GM12878 (cell line): ENCODE measurements around the gene ITGAL. TPM values are rescaled to one million over a fixed set of nuclear protein-coding genes. Genes with fewer than 3 reads are reported as not detected.

Source experiments
- ATAC-seq: fragments of 200-7000 bp; cut with Tn5 transposase; 3 replicates; pipeline ENCODE4 v1.9.1; 2020; ENCODE audit warnings: mild to moderate bottlenecking, moderate library complexity
- BruUV-seq: library from RNA; stranded (reverse); fragments of 400-500 nt; replicated peaks from 2 replicates; lab custom pipeline; 2021; lab: Mats Ljungman, UMichigan
- CTCF ChIA-PET: fragments of 300-600 bp; sonication (Branson Sonifier 250); formaldehyde crosslinking; extraction: SDS; loops from one replicate; lab custom pipeline; 2021; ENCODE audit warnings: inconsistent platforms; lab: Yijun Ruan, JAX
- POLR2A ChIA-PET: fragments of 350-600 bp; formaldehyde crosslinking; extraction: SDS; loops from one replicate; lab custom pipeline; 2021; ENCODE audit warnings: inconsistent platforms; lab: Charles Lee
- RAD21 ChIA-PET: fragments of 300-600 bp; sonication (Branson Sonifier 250); formaldehyde crosslinking; loops from one replicate; lab custom pipeline; 2023; ENCODE audit warnings: antibody characterized with exemption; ENCODE audit not compliant: unreplicated experiment; lab: Charles Lee
- SMC1A ChIA-PET: fragments of 300-600 bp; sonication (Branson Sonifier 250); formaldehyde crosslinking; loops from one replicate; lab custom pipeline; 2023; ENCODE audit not compliant: unreplicated experiment, uncharacterized antibody; lab: Charles Lee
- DNase-seq: peaks from one replicate; pipeline ENCODE4 v3.0.0-alpha.2; 2011; ENCODE audit warnings: low read depth, low spot score
- FAIRE-seq: peaks from 3 replicates; lab custom pipeline; 2011; peaks lifted over from hg19 to GRCh38; lab: Jason Lieb, UNC
- H2AFZ ChIP-seq: 2 replicates; pipeline ENCODE4 v1.6.0; 2011; ENCODE audit warnings: low read depth, low read length, control low read depth; ENCODE audit not compliant: control insufficient read depth
- H3K27ac ChIP-seq: 2 replicates; pipeline ENCODE4 v1.5.1; 2011; ENCODE audit warnings: control low read depth; ENCODE audit not compliant: control insufficient read depth, insufficient read depth
- H3K27me3 ChIP-seq, 2 experiments: replicated peaks in 1 of 2; 2 replicates each; pipeline versions ENCODE4 v1.6.0 to v1.6.1; 2011; ENCODE audit warnings: low read length in 1 of 2; ENCODE audit not compliant: control insufficient read depth in 2 of 2, insufficient read depth in 2 of 2
- H3K36me3 ChIP-seq, 2 experiments: 2 replicates each; pipeline ENCODE4 v1.5.1; 2011; ENCODE audit warnings: low read length in 1 of 2; ENCODE audit not compliant: control insufficient read depth in 2 of 2, insufficient read depth in 2 of 2
- H3K4me1 ChIP-seq: 2 replicates; pipeline ENCODE4 v1.6.1; 2011; ENCODE audit warnings: mild to moderate bottlenecking, low read length, moderate library complexity, mixed read lengths; ENCODE audit not compliant: control insufficient read depth, insufficient read depth
- H3K4me2 ChIP-seq: 2 replicates; pipeline ENCODE4 v1.6.0; 2011; ENCODE audit warnings: control low read depth; ENCODE audit not compliant: control insufficient read depth, insufficient read depth
- H3K4me3 ChIP-seq: fragments of 200-600 bp; sonication (generic); 2 replicates; pipeline ENCODE4 v1.5.1; 2016
- H3K79me2 ChIP-seq: 2 replicates; pipeline ENCODE4 v1.6.0; 2011; ENCODE audit warnings: low read length; ENCODE audit not compliant: control insufficient read depth, insufficient read depth
- H3K9ac ChIP-seq: 2 replicates; pipeline ENCODE4 v1.8.0; 2011; ENCODE audit warnings: low read length, control low read depth, mixed read lengths; ENCODE audit not compliant: control insufficient read depth, insufficient read depth
- H3K9me3 ChIP-seq: replicated peaks from 3 replicates; pipeline ENCODE4 v1.5.1; 2011; ENCODE audit warnings: mild to moderate bottlenecking, low read length; ENCODE audit not compliant: control insufficient read depth, insufficient read depth
- H4K20me1 ChIP-seq: 2 replicates; pipeline ENCODE4 v1.6.0; 2011; ENCODE audit not compliant: control insufficient read depth, insufficient read depth
- CBX5 ChIP-seq: sonication (generic); IDR thresholded peaks from 2 replicates; pipeline ENCODE4 v1.6.1; 2016; ENCODE audit warnings: low read depth, moderate library complexity, mild to moderate bottlenecking, inconsistent platforms
- CTCF ChIP-seq, 3 experiments: IDR thresholded peaks in 2 of 3; conservative IDR thresholded peaks in 1 of 3; 2 replicates each; pipeline ENCODE4 v1.5.1; 2011; ENCODE audit warnings: low read depth in 3 of 3, low read length in 3 of 3, mild to moderate bottlenecking in 3 of 3, control low read depth in 2 of 3, moderate library complexity in 2 of 3, inconsistent platforms in 1 of 3, mixed read lengths in 1 of 3; ENCODE audit not compliant: control insufficient read depth in 2 of 3, insufficient read depth in 1 of 3; ENCODE audit errors: extremely low read depth in 1 of 3
- POLR2AphosphoS2 ChIP-seq: IDR thresholded peaks from 2 replicates; pipeline ENCODE4 v1.6.1; 2011; ENCODE audit warnings: low read depth, mild to moderate bottlenecking, low read length, improper control_type of control experiment, moderate library complexity
- RAD21 ChIP-seq: IDR thresholded peaks from 2 replicates; pipeline ENCODE4 v1.6.1; 2011; ENCODE audit warnings: mild to moderate bottlenecking, low read depth, low read length, moderate library complexity; ENCODE audit not compliant: insufficient read depth
- RUNX3 ChIP-seq: IDR thresholded peaks from 2 replicates; pipeline ENCODE4 v1.6.1; 2012; ENCODE audit warnings: low read length, inconsistent platforms
- SMARCA5 ChIP-seq: fragments of 450-650 bp; IDR thresholded peaks from 2 replicates; pipeline ENCODE4 v1.6.1; 2017; ENCODE audit warnings: mild to moderate bottlenecking
- ZNF274 ChIP-seq: IDR thresholded peaks from one replicate; pipeline ENCODE4 v1.8.0; 2011; ENCODE audit not compliant: insufficient read length, insufficient read depth
- WGBS: methylation state at CpG from one replicate; pipeline ENCODE4 v1.1.6; 2016; ENCODE audit warnings: low lambda C conversion rate; ENCODE audit not compliant: insufficient replicate concordance, insufficient coverage; ENCODE audit errors: missing lambda C conversion rate; 5-methylcytosine and 5-hydroxymethylcytosine counted together
- in situ Hi-C: fragments of 300-500 bp; cut with MboI; formaldehyde crosslinking; loops from 9 replicates; pipeline ENCODE4 v1.14.3; 2018; ENCODE audit warnings: mixed read lengths
- intact Hi-C: fragments of 100-400 bp; cut with micrococcal nuclease; formaldehyde crosslinking; loops from one replicate; pipeline ENCODE4 v1.14.2; 2022; ENCODE audit not compliant: unreplicated experiment
- polyA plus RNA-seq, 11 experiments: library from polyadenylated mRNA; depleted of rRNA in 4 of 11; unstranded in 6 of 11; stranded (reverse) in 5 of 11; fragments of >200 nt; fragmentation: Nextera tagmentation in 4 of 11; fragmentation: Illumina TruSeq in 1 of 11; extraction: Ambion mirVana in 4 of 11; extraction: Trizol in 1 of 11; gene quantifications; 1 replicate in 1 of 11; 2 replicates in 10 of 11; pipeline versions ENCODE4 v1.2.1 to v1.2.3, GENCODE V29; 2011 to 2016; ENCODE audit warnings: inconsistent platforms in 2 of 11, missing spikeins in 2 of 11, low read depth in 1 of 11
- total RNA-seq, 4 experiments: library from RNA; depleted of rRNA in 3 of 4; stranded (reverse); fragments of >200 nt in 3 of 4; fragmentation: Illumina TruSeq in 1 of 4; extraction: Trizol in 1 of 4; gene quantifications; 2 replicates each; pipeline versions ENCODE4 v1.2.1 to v1.2.3, GENCODE V29; 2013 to 2021
- TF ChIP-seq, protein P1 (sequence below): fragments of 450-650 bp; IDR thresholded peaks from 2 replicates; pipeline ENCODE4 v1.6.1; 2017; ENCODE audit warnings: borderline replicate concordance

The ITGAL gene
- total and polyA plus RNA-seq, 10 of the 15 experiments (the other 5 are each of a cell fraction or from before 2014, with no cell fraction given): 10.7 to 170 (median 96.9) TPM

DNA sequence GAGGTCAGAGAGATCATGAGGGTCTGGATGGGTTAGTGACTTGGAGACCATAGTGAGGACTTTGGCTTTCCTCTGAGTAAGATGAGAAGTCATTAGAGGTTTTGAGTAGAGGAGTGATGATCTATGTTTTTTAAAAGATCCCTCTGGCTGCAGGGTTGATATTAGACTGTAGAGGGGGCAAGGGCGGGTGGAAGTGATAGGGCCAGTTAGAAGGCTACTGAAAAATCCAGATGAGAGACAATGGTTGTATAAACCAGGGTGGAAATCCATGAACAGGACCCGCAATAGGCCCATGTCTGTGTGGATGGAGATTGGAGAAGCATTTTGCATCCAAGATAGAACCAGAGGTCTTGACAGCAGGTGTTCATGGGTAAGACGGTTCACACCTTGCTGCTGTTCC, 9.8 kb downstream of the ITGAL start:
- Histone ChIP-seq H3K9me3 (no peaks in the 10 kb centered on the region), H3K27ac (no peak overlapping the region), H2AFZ (no peak overlapping the region), H3K79me2 (no peaks in the 10 kb centered on the region), H3K4me2 (no peak overlapping the region), H3K36me3 (peaks cover 14 to 20% of the 10 kb centered on the region in 2 experiments), H3K4me1 (no peaks in the 10 kb centered on the region), H3K4me3 (no peak overlapping the region), H4K20me1 (no peaks in the 10 kb centered on the region), H3K27me3 (no peaks in the 10 kb centered on the region), H3K9ac (no peak overlapping the region)
- in situ Hi-C loops: no loop called here
- POLR2A ChIA-PET: interaction anchor here (0.9 to 2.8 kb wide), 4 partner anchors 13 to 53 kb away, joined by 3 to 7 read pairs (median 3); partner anchors contain the start of gene DCTPP1
- BruUV-seq: TSS peak; percentile 36
- RAD21 ChIA-PET: interaction anchor here (0.6 to 2.0 kb wide), 2 partner anchors 8 to 33 kb away, joined by 3 to 5 read pairs; no protein-coding TSS in a partner anchor
- SMC1A ChIA-PET: interaction anchor here (0.6 to 2.4 kb wide), 2 partner anchors 30 to 53 kb away, joined by 3 to 7 read pairs; partner anchors contain the start of gene ZNF747
- DNase-seq (no peak), ATAC-seq (peak; percentile 73), FAIRE-seq (no peak)
- WGBS: 75% methylated on average over 3 of the region's 3 CpGs
- intact Hi-C loops: no loop called here
- TF ChIP-seq RAD21: peak; percentile 26; the same call in 1 of the 2 replicates
- no peak for TF ChIP-seq CBX5
- no peak for TF ChIP-seq ZNF274
- TF ChIP-seq CTCF (IDR thresholded peaks at IDR 0.05 in 2 of 3, conservative IDR thresholded peaks at IDR 0.05 in 1 of 3; ENCODE audit: control insufficient read depth in 2 of 3, extremely low read depth in 1 of 3, insufficient read depth in 1 of 3, low read depth in 3 of 3, low read length in 3 of 3): peak in 2 of 3 experiments; percentile 29 to 34; a peak in 2 of 6 replicates
- no peak for TF ChIP-seq POLR2AphosphoS2
- TF ChIP-seq, protein P1, sequence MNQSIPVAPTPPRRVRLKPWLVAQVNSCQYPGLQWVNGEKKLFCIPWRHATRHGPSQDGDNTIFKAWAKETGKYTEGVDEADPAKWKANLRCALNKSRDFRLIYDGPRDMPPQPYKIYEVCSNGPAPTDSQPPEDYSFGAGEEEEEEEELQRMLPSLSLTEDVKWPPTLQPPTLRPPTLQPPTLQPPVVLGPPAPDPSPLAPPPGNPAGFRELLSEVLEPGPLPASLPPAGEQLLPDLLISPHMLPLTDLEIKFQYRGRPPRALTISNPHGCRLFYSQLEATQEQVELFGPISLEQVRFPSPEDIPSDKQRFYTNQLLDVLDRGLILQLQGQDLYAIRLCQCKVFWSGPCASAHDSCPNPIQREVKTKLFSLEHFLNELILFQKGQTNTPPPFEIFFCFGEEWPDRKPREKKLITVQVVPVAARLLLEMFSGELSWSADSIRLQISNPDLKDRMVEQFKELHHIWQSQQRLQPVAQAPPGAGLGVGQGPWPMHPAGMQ: no peak
- TF ChIP-seq SMARCA5: no peak
- TF ChIP-seq RUNX3: peak; percentile 10; the same call in 1 of the 2 replicates
- CTCF ChIA-PET: interaction anchor here (0.9 to 1.3 kb wide), 4 partner anchors 9 to 72 kb away, joined by 3 to 4 read pairs (median 3); no protein-coding TSS in a partner anchor
